Heart right ventricle (tissue), 16 donors: ENCODE measurements around the gene ARHGEF16. TPM values are rescaled to one million over a fixed set of nuclear protein-coding genes. Genes with fewer than 3 reads are reported as not detected.

ENCODE experiments used
- ATAC-seq, 8 donors: fragments of 200-7000 bp; cut with Tn5 transposase; one replicate each; pipeline ENCODE4 v1.9.1; 2020; ENCODE audit warnings: mild to moderate bottlenecking in 8 of 8, moderate library complexity in 8 of 8, moderate number of reproducible peaks in 1 of 8
- DNase-seq, 2 donors: peaks; one replicate each; pipeline ENCODE4 v3.0.0-alpha.2; 2020
- H3K27ac ChIP-seq, 10 donors: fragments of 200-600 bp; sonication (generic) in 2 of 10; one replicate each; pipeline versions ENCODE4 v1.5.0 to v1.8.0; 2020 to 2022; ENCODE audit warnings: mild to moderate bottlenecking in 3 of 10
- H3K27me3 ChIP-seq, 7 donors: fragments of 200-600 bp; one replicate each; pipeline ENCODE4 v1.8.0; 2021 to 2022; ENCODE audit warnings: mild to moderate bottlenecking in 2 of 7
- H3K36me3 ChIP-seq, 9 donors: fragments of 200-600 bp; sonication (generic) in 1 of 9; one replicate each; pipeline versions ENCODE4 v1.5.0 to v1.8.0; 2020 to 2022; ENCODE audit warnings: mild to moderate bottlenecking in 2 of 9
- H3K4me1 ChIP-seq, 9 donors: fragments of 200-600 bp; sonication (generic) in 1 of 9; one replicate each; pipeline versions ENCODE4 v1.5.0 to v1.8.0; 2020 to 2022; ENCODE audit warnings: mild to moderate bottlenecking in 4 of 9
- H3K4me3 ChIP-seq, 10 donors: fragments of 200-600 bp; sonication (generic) in 2 of 10; one replicate each; pipeline versions ENCODE4 v1.5.0 to v1.8.0; 2020 to 2022; ENCODE audit warnings: mild to moderate bottlenecking in 7 of 10, moderate library complexity in 2 of 10
- H3K9me3 ChIP-seq, 11 donors: fragments of 200-600 bp in 10 of 11; sonication (generic) in 2 of 11; one replicate each; pipeline versions ENCODE4 v1.5.0 to v1.8.0; 2013 to 2022; ENCODE audit warnings: mild to moderate bottlenecking in 2 of 11, control low read depth in 1 of 11, moderate library complexity in 1 of 11
- CTCF ChIP-seq, 9 donors: fragments of 200-600 bp; sonication (generic) in 2 of 9; IDR thresholded peaks; one replicate each; pipeline versions ENCODE4 v1.5.0 to v1.8.0; 2021 to 2022; ENCODE audit warnings: antibody characterized with exemption in 9 of 9, mild to moderate bottlenecking in 5 of 9, moderate library complexity in 1 of 9
- WGBS, 2 donors: extraction: QIAGEN DNeasy Blood & Tissue Kit; methylation state at CpG; one replicate each; pipeline ENCODE4 v1.1.7; 2013; ENCODE audit warnings: inconsistent platforms in 1 of 2; 5-methylcytosine and 5-hydroxymethylcytosine counted together
- intact Hi-C, 10 donors: fragments of 100-400 bp; cut with DNase I; formaldehyde crosslinking; loops; one replicate each; pipeline versions ENCODE4 v1.11.1 to v1.14.2; 2022
- polyA plus RNA-seq, 2 donors: library from polyadenylated mRNA; stranded (reverse); fragments of 200-250 nt; gene quantifications; one replicate each; pipeline ENCODE4 v1.2.3, GENCODE V29; 2013
- total RNA-seq, 10 donors: library from RNA; stranded (reverse); fragmentation: NEBNext Ultra II Directional in 3 of 10; extraction: Animal tissue kit (Norgen Biotek cat#: 25700) in 3 of 10; gene quantifications; one replicate each; pipeline versions ENCODE4 v1.2.1 to v1.2.4, GENCODE V29; 2021 to 2023
- donor health status: Arrhythmogenic right ventricular cardiomyopathy.
- donor health status: ischemic (EF 13 %, LVEDD 7.1; RV severe dilation, severe dysfunction).
- donor health status: healthy with polysubstance abuse.
- donor health status: DM: no; HTN: yes; CAD: no.
- donor health status: DM: no; HTN: no; CAD: no.
- donor health status: ischemic (EF 25% LVEDD 6.9; RV normal size, moderate dysfunction).
- donor health status: ischemic (EF 25% LVEDD 5.7; RV mildly dilated, moderate dysfunction).
- donor health status: healthy.
- donor health status: DM: yes; HTN: yes; CAD: no.
- donor health status: Ischemic cardiomyopathy.
- donor health status: ischemic (EF 35%, LVEDD 5.7; RV mildly dilated, moderate dysfunction).
- donor health status: nonischemic (EF 11% LVEDD 7.7; RV severe dilation, severe dysfunction).
- donor health status: DM: yes; HTN: yes; CAD: no.
- donor health status: PGD.
- donor health status: ischemic (EF 29% LVEDD 5.4; RV normal size, mild dysfunction).
- donor health status: nonischemic (EF 23%, LVEDD 6.1; RV moderate dilation, normal function).

Gene ARHGEF16
- total and polyA plus RNA-seq, 12 donors: 0.17 to 1.1 (median 0.40) TPM

GRCh38 chr1:3450983-3451382 lies 3.5 kb upstream of the ARHGEF16 start:
- Histone ChIP-seq H3K27me3 (peaks cover 3 to 46% (median 25%) of the 10 kb centered on the region in 7 donors), H3K9me3 (peaks cover 0 to 19% (median 0%) of the 10 kb centered on the region in 11 donors), H3K27ac (no peak overlapping the region), H3K36me3 (no peaks in the 10 kb centered on the region), H3K4me3 (no peak overlapping the region), H3K4me1 (peaks cover 10 to 19% (median 15%) of the 10 kb centered on the region in 9 donors)
- WGBS, 2 donors: 63 to 64% methylated on average over 12 of the region's 12 CpGs
- no peak for TF ChIP-seq CTCF (IDR thresholded peaks at IDR 0.05)
- no peak for DNase-seq
- intact Hi-C loops: loop anchor here in 1 of 10 donors (10.0 kb wide), 1 partner anchor 274 kb away; no protein-coding TSS in a partner anchor
- no peak for ATAC-seq

- DNase-seq: peak in 1 of 2 donors; percentile 12
- no peak for TF ChIP-seq CTCF (IDR thresholded peaks at IDR 0.05)
Measured at GRCh38 chr1:3451994-3452865, 2.2 kb upstream of the ARHGEF16 start.

GRCh38 chr1:3452866-3453175 lies 1.6 kb upstream of the ARHGEF16 start:
- Histone ChIP-seq H3K4me1 (peaks cover 11 to 28% (median 20%) of the 10 kb centered on the region in 9 donors), H3K27ac (no peak overlapping the region), H3K9me3 (peaks cover 0 to 4% (median 0%) of the 10 kb centered on the region in 11 donors), H3K36me3 (no peaks in the 10 kb centered on the region), H3K27me3 (peaks cover 3 to 46% (median 25%) of the 10 kb centered on the region in 7 donors), H3K4me3 (no peak overlapping the region)
- no peak for DNase-seq
- intact Hi-C loops: loop anchor here in 8 of 10 donors (1.0 to 10.0 kb wide), 6 partner anchors 30 to 272 kb away; no protein-coding TSS in a partner anchor
- no peak for TF ChIP-seq CTCF (IDR thresholded peaks at IDR 0.05)
- WGBS, 2 donors: 50 to 51% methylated on average over 5 of the region's 5 CpGs
- ATAC-seq: peak in 1 of 8 donors; percentile 4

More at GRCh38 chr1:3451994-3452865, 2.2 kb upstream of the ARHGEF16 start:
- H3K27ac ChIP-seq: no peak overlapping the region
- 73 to 77% methylated on average over 23 of the region's 23 CpGs for WGBS, 2 donors
- intact Hi-C loops: loop anchor here in 5 of 10 donors (2.0 to 10.0 kb wide), 4 partner anchors 31 to 273 kb away; no protein-coding TSS in a partner anchor
- H3K9me3 ChIP-seq: peaks cover 0 to 10% (median 0%) of the 10 kb centered on the region in 11 donors
- peaks cover 3 to 46% (median 25%) of the 10 kb centered on the region in 7 donors for H3K27me3 ChIP-seq
- peak in 1 of 8 donors; percentile 6 for ATAC-seq
- no peak overlapping the region for H3K4me3 ChIP-seq
- peaks cover 10 to 22% (median 15%) of the 10 kb centered on the region in 9 donors for H3K4me1 ChIP-seq
- H3K36me3 ChIP-seq: no peaks in the 10 kb centered on the region

GRCh38 chr1:3453203-3453761 lies 1.2 kb upstream of the ARHGEF16 start:
- WGBS, 2 donors: 25 to 26% methylated on average over 18 of the region's 18 CpGs
- peak; percentile 66 to 79 for DNase-seq
- H3K4me1 ChIP-seq: peaks cover 15 to 33% (median 25%) of the 10 kb centered on the region in 9 donors
- H3K4me3 ChIP-seq: no peak overlapping the region
- no peaks in the 10 kb centered on the region for H3K9me3 ChIP-seq
- H3K27ac ChIP-seq: no peak overlapping the region
- intact Hi-C loops: loop anchor here in 8 of 10 donors (1.0 to 10.0 kb wide), 6 partner anchors 30 to 272 kb away; no protein-coding TSS in a partner anchor
- peak; percentile 90 to 97 (median 96) for TF ChIP-seq CTCF (IDR thresholded peaks at IDR 0.05)
- no peaks in the 10 kb centered on the region for H3K36me3 ChIP-seq
- peak; percentile 68 to 90 (median 81) for ATAC-seq
- H3K27me3 ChIP-seq: peaks cover 3 to 46% (median 25%) of the 10 kb centered on the region in 7 donors
